GM19238 (cell line): ENCODE measurements around the gene ERCC4.

Source experiments
- DNase-seq: peaks from one replicate; pipeline ENCODE4 v3.0.0; 2011; ENCODE audit warnings: low spot score; ENCODE audit not compliant: insufficient read length

Gene ERCC4

DNA sequence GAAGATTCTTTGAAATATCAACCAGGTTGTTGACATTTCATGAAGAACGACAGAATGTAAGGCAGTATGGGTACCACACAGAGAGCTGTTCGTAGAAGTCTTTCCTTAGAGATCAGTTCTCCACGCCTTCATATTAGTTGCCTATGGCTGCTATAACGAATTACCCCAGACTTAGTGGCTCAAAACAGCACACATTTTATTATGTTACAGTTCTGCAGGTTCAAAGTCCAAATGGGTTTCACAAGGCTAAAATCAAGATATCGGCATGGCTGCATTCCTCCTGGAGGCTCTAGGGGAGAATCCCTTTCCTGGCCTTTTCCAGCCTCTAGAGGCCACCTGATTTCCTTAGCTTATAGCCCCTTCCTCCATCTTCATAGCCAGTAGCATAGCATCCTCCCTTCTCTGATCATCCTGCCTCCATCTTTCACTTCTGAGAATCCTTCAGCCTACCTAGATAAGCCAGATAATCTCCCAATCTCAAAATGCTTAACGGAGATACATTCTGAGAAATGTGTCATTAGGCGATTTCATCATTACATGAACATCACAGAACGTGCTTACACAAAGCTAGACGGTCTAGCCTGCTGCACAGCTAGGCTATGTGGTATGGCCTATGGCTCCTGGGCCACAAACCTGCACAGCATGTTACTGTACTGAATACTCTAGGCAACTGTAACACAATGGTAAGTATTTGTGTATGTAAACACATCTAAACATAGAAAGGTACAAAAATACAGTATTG lies 26.0 kb downstream of the ERCC4 start:
- no peak for DNase-seq

DNA sequence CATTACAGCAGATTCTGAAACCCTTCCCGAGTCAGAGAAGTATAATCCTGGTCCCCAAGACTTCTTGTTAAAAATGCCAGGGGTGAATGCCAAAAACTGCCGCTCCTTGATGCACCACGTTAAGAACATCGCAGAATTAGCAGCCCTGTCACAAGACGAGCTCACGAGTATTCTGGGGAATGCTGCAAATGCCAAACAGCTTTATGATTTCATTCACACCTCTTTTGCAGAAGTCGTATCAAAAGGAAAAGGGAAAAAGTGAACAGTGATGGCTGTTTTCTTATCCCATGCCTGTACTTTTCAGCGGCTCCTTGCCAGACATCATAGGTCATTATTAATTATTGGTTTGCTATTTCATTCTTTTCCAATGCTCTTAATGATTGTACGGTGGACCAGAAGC lies 28.1 kb downstream of the ERCC4 start:
- no peak for DNase-seq

- DNase-seq, result no peak
These were observed 31.0 kb downstream of the ERCC4 start for GRCh38 chr16:13950821-13951547.

- no peak for DNase-seq
These were observed 31.7 kb downstream of the ERCC4 start for GRCh38 chr16:13951611-13952010.

DNA sequence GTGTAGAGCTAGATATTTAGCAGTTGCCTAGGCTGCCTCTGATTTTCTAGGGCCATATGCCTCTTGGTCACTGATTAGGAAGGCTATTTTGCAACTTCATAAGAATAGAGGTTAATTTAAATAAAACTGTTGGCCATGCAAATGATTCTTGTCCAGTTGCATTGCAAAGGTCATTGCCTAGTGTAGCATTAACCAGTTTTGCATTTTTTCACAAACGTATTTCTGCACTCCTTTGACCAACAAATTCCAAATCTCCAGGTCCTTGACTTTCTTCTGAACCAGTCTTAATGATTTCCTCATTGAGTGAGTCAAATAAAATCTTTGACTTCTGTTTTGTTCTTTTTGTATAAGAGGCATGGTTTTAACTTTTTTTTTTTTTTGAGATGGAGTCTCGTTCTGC lies 33.5 kb downstream of the ERCC4 start:
- no peak for DNase-seq

DNA sequence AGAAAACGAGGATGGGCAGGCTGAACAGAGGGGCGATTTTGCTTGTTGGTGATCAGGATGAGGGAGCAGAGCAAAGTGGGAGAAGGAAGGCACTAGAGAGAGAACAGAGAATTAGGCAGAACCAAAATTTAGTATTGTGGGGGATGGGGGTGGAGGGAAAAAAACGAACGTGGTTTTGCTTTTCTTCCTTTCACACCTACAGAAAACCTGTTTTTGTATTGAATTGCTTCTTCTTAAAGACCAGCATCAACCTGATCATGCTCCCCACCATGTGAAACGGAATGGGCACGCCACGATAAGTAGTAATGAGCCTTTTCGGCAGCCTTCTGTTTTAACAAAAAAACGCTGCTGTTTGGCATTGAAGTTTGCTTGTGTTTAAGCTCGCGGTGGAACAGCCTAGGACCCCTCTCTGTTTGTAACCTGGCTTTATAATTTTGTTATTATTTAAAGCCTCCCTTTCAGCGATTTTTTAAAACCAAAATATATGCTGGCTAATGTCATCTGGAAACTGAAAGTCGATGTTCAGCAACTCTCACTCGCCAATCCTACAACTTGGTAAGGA lies 36.8 kb downstream of the ERCC4 start:
- no peak for DNase-seq

DNA sequence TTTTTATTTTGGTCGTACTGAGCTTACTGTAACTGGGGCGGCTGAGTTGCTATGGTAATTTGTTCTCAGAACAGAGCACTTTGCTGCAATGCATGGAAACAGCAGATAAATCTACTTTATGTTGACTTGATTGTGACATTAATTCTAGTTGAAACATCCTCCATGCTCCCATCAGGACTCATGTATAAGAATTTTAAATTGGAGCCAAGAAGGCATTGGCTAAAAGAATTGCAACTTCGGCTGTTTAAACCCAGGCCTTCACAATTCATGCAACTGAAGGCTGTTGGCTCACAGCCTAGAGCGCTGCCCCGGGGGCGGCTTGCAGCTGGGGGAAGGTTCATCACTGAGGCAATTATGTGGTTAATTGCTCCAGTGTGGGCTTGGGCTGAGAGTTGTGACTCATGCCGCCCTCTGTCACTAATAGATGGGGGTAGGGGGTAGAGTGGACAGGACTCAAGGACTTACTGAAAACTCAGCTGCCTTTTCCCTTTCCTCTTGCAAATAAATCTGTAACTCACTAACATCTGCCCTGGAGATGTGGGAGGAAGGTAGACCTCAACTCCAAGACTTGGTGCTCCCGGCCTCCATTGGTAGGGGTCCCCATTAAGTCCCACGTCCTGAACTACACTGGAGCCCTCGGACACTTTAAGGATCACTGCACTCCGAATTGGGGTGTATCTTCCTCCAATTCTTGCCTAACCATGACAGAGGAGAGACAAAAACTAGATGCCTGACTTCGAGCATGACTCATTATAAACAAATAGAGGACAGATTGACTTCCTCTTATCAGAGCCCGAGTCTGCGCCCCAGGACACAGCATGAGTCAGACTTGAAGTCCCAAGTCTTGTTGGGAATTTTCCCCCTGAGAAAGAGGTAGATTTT lies 37.5 kb downstream of the ERCC4 start:
- no peak for DNase-seq

DNA sequence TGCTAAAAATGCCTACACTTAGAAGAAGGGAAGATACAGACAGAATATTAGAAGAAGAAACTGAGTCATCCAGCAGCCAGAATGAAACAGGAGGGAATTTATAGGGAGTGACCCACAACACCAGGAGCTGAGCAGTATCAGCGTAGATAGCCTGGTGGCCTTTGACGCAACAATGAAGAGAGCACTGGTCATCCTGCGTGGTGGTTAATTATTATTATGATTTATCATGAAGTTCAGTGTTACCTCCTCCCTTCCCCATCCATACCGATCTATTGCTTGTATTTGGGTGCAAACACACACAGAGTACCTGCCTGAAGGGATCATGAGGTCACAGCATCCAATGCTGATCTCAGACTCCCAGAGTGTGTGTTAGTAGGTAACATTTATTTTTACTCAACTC lies 38.5 kb downstream of the ERCC4 start:
- DNase-seq, result no peak

GRCh38 chr16:13959626-13960025 lies 39.7 kb downstream of the ERCC4 start:
- DNase-seq, result no peak

- DNase-seq, result no peak
These were observed 41.3 kb downstream of the ERCC4 start for GRCh38 chr16:13961099-13961811.

DNA sequence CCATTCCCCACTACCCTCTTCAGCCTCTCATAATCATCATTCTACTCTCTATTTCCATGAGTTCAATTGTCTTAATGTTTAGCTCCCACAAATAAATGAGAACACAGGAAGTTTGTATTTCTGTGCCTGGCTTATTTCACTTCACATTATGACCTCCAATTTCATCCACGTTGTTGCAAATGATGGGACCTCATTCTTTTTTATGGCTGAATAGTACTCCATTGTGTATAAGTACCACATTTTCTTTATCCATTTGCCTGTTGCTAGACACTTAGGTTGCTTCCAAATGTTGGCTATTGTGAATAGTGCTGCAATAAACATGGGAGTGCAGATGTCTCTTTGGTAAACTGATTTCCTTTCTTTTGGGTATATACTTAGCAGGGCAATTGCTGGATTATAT lies 42.3 kb downstream of the ERCC4 start:
- no peak for DNase-seq

GRCh38 chr16:13968835-13969234 lies 48.9 kb downstream of the ERCC4 start:
- DNase-seq, result no peak

GRCh38 chr16:13969711-13970110 lies 49.8 kb downstream of the ERCC4 start:
- DNase-seq, result no peak

- DNase-seq, result no peak
These were observed 50.9 kb downstream of the ERCC4 start for GRCh38 chr16:13970708-13971422.

- no peak for DNase-seq
These were observed 53.5 kb downstream of the ERCC4 start for GRCh38 chr16:13973321-13974023.

DNA sequence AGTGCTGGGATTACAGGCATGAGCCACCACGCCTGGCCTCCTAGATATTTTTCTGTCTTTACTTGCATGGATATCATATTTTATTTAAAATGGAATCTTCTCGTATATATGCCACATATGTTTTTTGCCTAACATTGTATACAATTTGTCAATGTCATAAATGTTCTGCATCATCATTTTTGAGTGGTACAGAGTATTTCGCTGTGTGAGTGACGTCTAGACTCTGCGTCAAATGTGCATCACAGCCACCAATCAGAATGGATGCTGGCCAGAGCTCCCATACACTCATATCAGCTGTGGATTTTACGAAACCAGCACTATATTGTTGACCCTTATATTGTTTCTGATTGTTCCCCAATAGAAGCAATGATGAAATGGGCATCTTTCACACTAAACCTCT lies 57.2 kb downstream of the ERCC4 start:
- DNase-seq, result no peak

DNA sequence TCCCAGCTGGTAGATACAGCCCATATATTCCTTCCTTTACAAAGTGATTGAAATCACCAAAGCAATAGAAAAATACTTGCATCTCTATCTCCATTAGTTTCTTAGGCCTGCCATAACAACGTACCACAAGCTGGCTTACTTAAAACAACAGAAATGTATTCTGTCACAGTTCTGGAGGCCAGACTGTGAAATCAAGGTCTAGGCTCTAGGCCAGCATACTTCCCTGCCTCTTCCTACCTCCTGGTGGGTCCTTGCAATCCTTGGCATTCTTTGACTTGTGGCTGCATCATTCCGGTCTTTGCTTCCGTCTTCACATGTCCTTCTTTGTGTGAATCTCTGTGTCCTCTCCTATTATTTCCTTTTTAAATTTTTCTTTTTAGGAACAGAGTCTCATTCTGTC lies 62.5 kb downstream of the ERCC4 start:
- DNase-seq, result no peak

DNA sequence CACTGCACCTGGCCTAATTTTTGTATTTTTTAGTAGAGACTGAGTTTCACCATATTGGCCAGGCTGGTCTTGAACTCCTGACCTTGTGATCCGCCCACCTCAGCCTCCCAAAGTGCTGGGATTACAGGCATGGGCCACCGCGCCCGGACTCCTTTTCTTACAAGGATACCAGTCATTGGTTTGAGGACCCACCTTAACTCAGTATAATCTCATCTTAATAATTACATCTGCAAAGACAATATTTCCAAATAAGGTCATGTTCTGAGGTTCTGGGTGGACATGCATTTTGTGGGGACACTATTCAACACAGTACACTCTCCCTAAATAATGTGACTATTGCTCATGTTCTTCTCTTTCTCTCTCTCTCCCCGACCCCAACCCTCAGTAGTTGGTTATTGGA lies 63.7 kb downstream of the ERCC4 start:
- no peak for DNase-seq

DNA sequence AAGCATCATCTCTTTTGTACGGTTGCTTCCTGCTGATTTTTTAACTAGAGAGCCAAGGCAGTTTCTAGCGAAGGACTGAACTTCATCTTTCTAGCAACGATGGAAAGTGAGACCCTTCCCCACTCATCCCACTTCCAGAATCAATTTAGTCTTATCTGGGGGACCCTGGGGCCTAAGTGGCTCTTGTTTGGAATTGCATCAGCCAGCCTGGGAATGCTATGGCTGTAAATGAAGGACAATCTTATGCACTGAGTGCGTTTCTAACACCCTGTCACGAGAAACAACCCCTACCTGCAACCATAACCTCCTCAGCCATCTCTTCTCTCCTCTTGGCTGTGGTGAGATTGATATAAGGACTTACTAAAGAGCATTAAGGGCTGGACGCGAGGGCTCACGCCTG lies 64.8 kb downstream of the ERCC4 start:
- DNase-seq, result no peak

DNA sequence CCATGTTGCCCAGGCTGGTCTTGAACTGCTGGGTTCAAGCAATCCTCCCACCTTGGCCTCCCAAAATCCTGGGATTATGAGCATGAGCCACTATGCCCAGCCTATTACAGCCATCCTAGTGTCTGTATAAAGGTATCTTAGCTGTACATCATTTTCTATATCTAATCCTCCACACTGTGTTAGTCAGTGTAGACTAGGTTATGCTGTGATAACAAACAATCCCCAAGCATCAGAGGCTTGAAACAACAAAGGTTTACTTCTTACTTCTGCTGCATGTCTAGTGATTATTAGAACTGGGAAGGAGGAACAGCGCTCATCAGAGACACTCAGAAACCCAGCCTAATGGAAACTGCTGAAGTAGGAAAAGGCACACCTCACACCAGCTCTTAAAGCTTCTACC lies 68.1 kb downstream of the ERCC4 start:
- no peak for DNase-seq
